ENCODE data around the gene CCNQ.

DNA sequence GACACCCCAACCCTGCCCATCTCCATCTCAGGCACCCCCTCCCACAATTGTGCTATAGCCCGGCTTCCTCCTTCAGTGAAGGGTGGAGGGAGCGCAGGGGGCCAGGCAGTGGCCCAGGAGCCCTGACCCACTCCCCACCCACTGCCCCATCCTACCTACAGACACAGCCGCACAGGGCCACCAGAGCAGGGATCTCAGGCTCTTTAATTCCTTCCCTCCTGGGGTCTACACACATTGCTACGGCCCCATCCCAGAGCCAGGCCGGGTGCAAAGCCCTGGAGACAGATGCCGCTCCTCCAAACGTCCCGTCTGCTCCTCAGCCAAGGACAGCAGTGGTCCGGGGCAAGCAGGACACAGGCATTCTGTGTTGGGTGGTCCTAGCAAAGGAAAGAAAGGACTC is 35.3 kb upstream of the CCNQ start:
- TF ChIP-seq EZH2 (IDR thresholded peaks at IDR 0.05; ENCODE audit: insufficient read depth, poor library complexity, severe bottlenecking) (no peak), EZH2phosphoT487 (IDR thresholded peaks at IDR 0.05; ENCODE audit: insufficient read depth, low read depth) (no peak)
